T-helper 2 cell treated with Interferon-gamma antibody and Interleukin-4, amounts not matched to agents 100 ng/mL and 5 ng/mL, for 36 hours (primary cell): ENCODE data around the gene STXBP1. TPM values are rescaled to one million over a fixed set of nuclear protein-coding genes. Genes with fewer than 3 reads are reported as not detected.

ENCODE experiments used
- intact Hi-C: fragments of 100-400 bp; cut with micrococcal nuclease; formaldehyde crosslinking; loops from one replicate; pipeline ENCODE4 v1.15.1; 2023
- total RNA-seq: library from RNA; stranded (reverse); gene quantifications from 2 replicates; pipeline ENCODE4 v1.2.3, GENCODE V29; 2022

STXBP1 gene
- total RNA-seq: 23.1 and 23.9 TPM in 2 replicates

- intact Hi-C loops: loop anchor here (1.0 to 10.0 kb wide), 2 partner anchors 56 to 103 kb away; partner anchors contain the start of genes PTRH1 and TTC16
Measured at GRCh38 chr9:127611899-127612790, at the start of gene STXBP1. Gene STXBP1 (plus strand): TSS chr9:127612277. CDS start chr9:127612404, 127 bp downstream.

- intact Hi-C loops: no loop called here
Measured at GRCh38 chr9:127562279-127562796, 49.7 kb upstream of the STXBP1 start.

GRCh38 chr9:127562841-127563401 lies 49.2 kb upstream of the STXBP1 start:
- intact Hi-C loops: no loop called here

GRCh38 chr9:127563579-127563978 lies 48.5 kb upstream of the STXBP1 start:
- intact Hi-C loops: no loop called here

GRCh38 chr9:127565231-127565630 lies 46.8 kb upstream of the STXBP1 start:
- intact Hi-C loops: loop anchor here (5.0 kb wide), 1 partner anchor 207 kb away; no protein-coding TSS in a partner anchor

- intact Hi-C loops: loop anchor here (5.0 kb wide), 1 partner anchor 206 kb away; no protein-coding TSS in a partner anchor
Measured at GRCh38 chr9:127566351-127567001, 45.6 kb upstream of the STXBP1 start.

GRCh38 chr9:127567035-127567729 lies 44.9 kb upstream of the STXBP1 start:
- intact Hi-C loops: loop anchor here (5.0 kb wide), 1 partner anchor 205 kb away; no protein-coding TSS in a partner anchor

- intact Hi-C loops: loop anchor here (5.0 kb wide), 1 partner anchor 204 kb away; no protein-coding TSS in a partner anchor
Measured at GRCh38 chr9:127567730-127568617, 44.1 kb upstream of the STXBP1 start.

GRCh38 chr9:127568618-127568970 lies 43.5 kb upstream of the STXBP1 start:
- intact Hi-C loops: loop anchor here (5.0 kb wide), 1 partner anchor 204 kb away; no protein-coding TSS in a partner anchor

- intact Hi-C loops: loop anchor here (5.0 kb wide), 1 partner anchor 203 kb away; no protein-coding TSS in a partner anchor
Measured at GRCh38 chr9:127568971-127569885, 42.8 kb upstream of the STXBP1 start.

- intact Hi-C loops: loop anchor here (5.0 kb wide), 1 partner anchor 202 kb away; no protein-coding TSS in a partner anchor
Measured at GRCh38 chr9:127569886-127570401, 42.1 kb upstream of the STXBP1 start.

- intact Hi-C loops: no loop called here
Measured at GRCh38 chr9:127570533-127571111, 41.5 kb upstream of the STXBP1 start.

- intact Hi-C loops: no loop called here
Measured at GRCh38 chr9:127571971-127572370, 40.1 kb upstream of the STXBP1 start.

- intact Hi-C loops: no loop called here
Measured at GRCh38 chr9:127572961-127573721, 38.9 kb upstream of the STXBP1 start.

- intact Hi-C loops: no loop called here
Measured at GRCh38 chr9:127574072-127574993, 37.7 kb upstream of the STXBP1 start.
